Muscle of back (tissue), 11 donors: ENCODE data around the gene DDX46. TPM values are rescaled to one million over a fixed set of nuclear protein-coding genes. Genes with fewer than 3 reads are reported as not detected.

Experiments
- DNase-seq, 3 donors: peaks; one replicate each; pipeline versions ENCODE4 v3.0.0 to v3.0.0-alpha.2; 2013
- polyA plus RNA-seq, 10 donors: library from polyadenylated mRNA; unstranded; fragments of 120-200 nt; gene quantifications; one replicate each; pipeline ENCODE4 v1.2.1, GENCODE V29; 2013; ENCODE audit not compliant: insufficient read length in 10 of 10

Gene DDX46
- polyA plus RNA-seq, 10 donors, result 42.8 to 66.9 (median 54.8) TPM

- DNase-seq, result no peak
Measured at GRCh38 chr5:134777366-134777765, 18.8 kb downstream of the DDX46 start.

- no peak for DNase-seq
Measured at GRCh38 chr5:134784241-134784920, 25.8 kb downstream of the DDX46 start.

GRCh38 chr5:134784946-134785620, 26.5 kb downstream of the DDX46 start:
- DNase-seq, result no peak

- no peak for DNase-seq
Measured at GRCh38 chr5:134787692-134788091, 29.1 kb downstream of the DDX46 start.

GRCh38 chr5:134791580-134791979, 33.0 kb downstream of the DDX46 start:
- no peak for DNase-seq

GRCh38 chr5:134792286-134792685, 33.7 kb downstream of the DDX46 start:
- no peak for DNase-seq

- DNase-seq, result no peak
Measured at GRCh38 chr5:134793111-134793510, 34.5 kb downstream of the DDX46 start.

- no peak for DNase-seq
Measured at GRCh38 chr5:134794082-134794481, 35.5 kb downstream of the DDX46 start.

GRCh38 chr5:134794819-134795218, 36.2 kb downstream of the DDX46 start:
- DNase-seq, result no peak

GRCh38 chr5:134798468-134798867, 39.9 kb downstream of the DDX46 start:
- no peak for DNase-seq

- no peak for DNase-seq
Measured at GRCh38 chr5:134803821-134804220, 45.2 kb downstream of the DDX46 start.

- DNase-seq, result no peak
Measured at GRCh38 chr5:134813407-134813806, 54.8 kb downstream of the DDX46 start.

- DNase-seq, result no peak
Measured at GRCh38 chr5:134813827-134814226, 55.2 kb downstream of the DDX46 start.

GRCh38 chr5:134817006-134817405, 58.4 kb downstream of the DDX46 start:
- DNase-seq, result no peak

GRCh38 chr5:134818776-134819175, 60.2 kb downstream of the DDX46 start:
- DNase-seq, result no peak

GRCh38 chr5:134819407-134819963, 60.9 kb downstream of the DDX46 start:
- no peak for DNase-seq

GRCh38 chr5:134821841-134822240, 63.3 kb downstream of the DDX46 start:
- DNase-seq, result no peak

GRCh38 chr5:134824681-134825080, 66.1 kb downstream of the DDX46 start:
- DNase-seq, result no peak

GRCh38 chr5:134825212-134825611, 66.6 kb downstream of the DDX46 start:
- no peak for DNase-seq

GRCh38 chr5:134833340-134834032, 74.9 kb downstream of the DDX46 start:
- DNase-seq, result peak in 1 of 3 donors; percentile 25

GRCh38 chr5:134835623-134836022, 77.0 kb downstream of the DDX46 start:
- no peak for DNase-seq

- DNase-seq, result no peak
Measured at GRCh38 chr5:134837530-134838181, 79.1 kb downstream of the DDX46 start.
